HS-5 (cell line): Measurements from ENCODE around the gene GNRHR.
"Not testable (repeated sequence)": the region's sequence is repeated elsewhere in the genome, so short reads cannot be mapped to it uniquely, and the experiment has no call there.

Source experiments
- DNase-seq: peaks from one replicate; pipeline ENCODE4 v3.0.0-alpha.2; 2012; ENCODE audit warnings: low read depth

GNRHR gene, protein sequence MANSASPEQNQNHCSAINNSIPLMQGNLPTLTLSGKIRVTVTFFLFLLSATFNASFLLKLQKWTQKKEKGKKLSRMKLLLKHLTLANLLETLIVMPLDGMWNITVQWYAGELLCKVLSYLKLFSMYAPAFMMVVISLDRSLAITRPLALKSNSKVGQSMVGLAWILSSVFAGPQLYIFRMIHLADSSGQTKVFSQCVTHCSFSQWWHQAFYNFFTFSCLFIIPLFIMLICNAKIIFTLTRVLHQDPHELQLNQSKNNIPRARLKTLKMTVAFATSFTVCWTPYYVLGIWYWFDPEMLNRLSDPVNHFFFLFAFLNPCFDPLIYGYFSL

DNA sequence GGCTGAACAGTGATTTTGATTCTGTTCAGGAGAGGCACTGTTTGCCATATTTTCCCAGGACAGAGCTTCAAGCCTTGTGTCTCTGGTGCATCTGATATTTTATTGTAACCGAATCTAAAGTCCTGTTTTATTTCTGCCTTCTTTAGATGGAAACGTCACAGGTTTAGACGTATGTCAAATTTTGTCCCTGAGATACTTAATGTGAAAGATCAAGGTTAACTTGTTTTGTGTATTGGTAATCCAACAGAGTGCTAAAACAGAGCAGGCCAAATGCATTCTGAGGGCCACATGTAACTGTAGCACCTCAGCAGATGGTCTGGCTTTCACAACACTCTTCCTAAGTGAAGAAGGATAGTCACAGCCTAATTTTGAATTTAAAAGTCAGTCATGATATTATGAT, at the start of gene GNRHR:
TSS of gene GNRHR (minus strand) at position 101 of the 400 bp plus-strand sequence. CDS start at position 48, 53 bp downstream.
- DNase-seq: no peak

DNA sequence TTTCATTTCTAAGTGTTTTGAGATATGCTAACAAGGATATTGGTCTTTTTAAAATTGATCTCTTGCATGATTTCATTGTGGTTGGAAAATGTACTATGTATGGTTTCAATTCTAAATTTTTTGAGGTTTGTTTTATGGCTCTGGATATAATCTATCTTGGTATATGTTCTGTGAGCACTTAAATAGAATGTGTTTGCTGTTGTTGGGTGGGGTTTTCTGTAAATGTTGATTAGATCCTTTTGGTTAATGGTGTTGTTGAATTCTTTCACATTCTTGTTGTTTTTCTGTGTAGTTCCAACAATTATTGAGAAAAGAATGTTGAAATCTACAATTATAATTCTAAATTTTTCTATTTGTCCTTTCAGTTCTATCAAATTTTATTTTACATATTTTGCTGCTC, 42.6 kb upstream of the GNRHR start:
- DNase-seq: no peak

DNA sequence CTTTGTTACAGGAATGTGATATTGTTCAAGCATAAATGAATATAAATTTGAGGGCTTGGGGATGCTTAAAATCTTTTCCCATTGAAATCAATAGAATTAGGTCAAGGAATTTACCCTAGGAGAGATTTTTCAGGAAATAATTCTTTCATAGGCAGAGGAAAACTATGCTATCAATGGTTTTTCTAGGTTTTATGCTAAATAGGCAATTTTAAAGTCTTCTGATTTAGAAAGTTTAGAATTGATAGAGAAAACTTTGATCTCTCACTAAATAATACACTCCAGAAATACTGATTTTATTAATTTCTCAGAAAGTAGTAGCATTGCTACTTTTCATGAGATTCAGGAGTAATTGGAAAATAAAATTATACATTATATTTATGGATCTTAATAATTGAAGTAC, 36.5 kb upstream of the GNRHR start:
- no peak for DNase-seq

DNA sequence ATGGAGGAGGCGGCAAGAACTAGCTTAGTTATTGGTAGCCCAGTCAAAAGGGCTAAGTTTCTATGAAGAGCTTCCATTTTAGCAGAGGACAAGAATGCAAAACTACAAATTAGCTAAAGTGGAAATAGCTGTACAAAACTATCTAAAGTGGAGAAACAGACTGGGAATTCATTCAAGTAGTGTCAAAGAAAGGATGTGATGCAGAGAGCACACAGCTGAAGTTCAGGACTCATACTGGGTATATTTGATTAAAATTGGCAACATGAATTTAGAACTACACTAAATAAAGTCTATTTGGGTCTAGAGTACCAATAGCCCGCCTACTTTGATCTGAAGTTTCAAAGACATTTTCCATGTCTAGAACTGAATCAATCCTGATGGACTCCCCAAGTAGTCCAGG, 33.1 kb upstream of the GNRHR start:
- DNase-seq: no peak

DNA sequence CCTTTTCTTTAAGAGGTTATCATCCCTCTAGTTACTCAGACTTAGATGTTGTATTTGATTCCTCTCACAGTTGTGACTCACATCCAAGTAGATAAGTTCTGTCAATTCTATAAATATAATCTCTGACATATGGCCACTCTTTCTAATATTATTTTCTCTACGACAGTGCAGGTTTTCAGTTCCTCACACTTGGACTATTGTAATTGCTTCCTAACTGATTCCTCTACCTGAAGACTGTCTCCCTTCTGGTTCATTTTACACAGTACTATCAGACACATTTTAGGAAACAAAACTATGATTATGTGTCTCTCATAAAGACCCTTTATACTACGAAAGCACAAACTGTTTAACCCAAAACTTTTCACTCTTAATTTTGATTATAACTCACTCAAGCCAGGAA, 31.3 kb upstream of the GNRHR start:
- no peak for DNase-seq

DNA sequence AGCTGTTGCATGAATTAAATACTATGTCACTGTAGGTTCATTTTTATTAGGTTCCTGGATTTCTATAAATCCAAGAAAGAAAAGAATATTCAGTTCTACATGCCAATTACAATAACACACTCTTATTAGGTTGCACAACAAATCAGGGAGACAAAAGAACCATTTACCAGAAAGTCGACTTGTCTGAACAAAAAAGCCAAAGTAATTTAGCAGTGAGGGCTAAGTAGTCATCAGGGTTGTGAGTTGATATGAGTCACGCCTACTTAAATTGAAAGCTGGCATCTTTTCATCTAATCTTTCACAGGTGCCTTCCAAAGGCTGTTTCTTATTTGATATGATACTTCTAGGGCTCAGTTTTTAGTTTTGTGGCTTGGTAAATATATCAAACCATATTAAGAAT, 25.4 kb upstream of the GNRHR start:
- DNase-seq: no peak

DNA sequence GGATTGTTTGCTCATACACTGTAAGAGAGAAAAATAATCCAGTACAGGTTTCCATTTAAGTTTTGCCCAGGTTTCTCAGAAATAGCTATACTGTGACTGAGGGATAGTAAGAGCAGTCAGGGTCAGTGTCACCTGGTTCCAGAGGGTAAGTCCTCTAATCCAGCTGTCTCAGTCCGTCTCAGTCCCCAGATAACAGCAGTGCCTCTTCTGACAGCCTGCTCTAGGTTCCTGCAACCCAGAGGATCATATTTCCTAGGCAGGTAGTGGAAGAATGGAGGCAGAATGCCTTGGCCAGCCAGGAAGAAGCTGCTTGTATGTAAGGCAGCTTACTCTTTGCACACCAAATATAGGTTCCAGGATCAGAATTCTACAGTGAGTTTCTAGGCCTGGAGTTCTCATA, 22.6 kb upstream of the GNRHR start:
- no peak for DNase-seq

DNA sequence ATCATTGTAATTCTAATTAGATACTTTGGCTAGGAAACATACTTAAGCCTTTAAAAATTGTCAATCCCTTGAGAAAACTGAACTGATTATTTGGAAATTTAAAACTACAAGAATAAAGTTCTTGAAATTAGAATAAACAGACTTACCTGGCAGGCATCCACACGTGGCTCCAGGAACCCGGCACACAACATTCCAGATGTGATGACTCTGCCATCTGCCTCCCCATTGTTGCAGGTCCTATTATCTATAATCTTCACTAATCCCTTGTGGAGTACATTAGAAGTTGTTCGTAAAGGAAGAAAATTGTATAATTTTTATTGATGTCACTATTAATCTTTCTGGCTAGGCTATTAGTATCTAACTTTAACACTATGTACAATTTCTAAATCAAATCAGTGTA, 16.2 kb upstream of the GNRHR start:
- DNase-seq: no peak

DNA sequence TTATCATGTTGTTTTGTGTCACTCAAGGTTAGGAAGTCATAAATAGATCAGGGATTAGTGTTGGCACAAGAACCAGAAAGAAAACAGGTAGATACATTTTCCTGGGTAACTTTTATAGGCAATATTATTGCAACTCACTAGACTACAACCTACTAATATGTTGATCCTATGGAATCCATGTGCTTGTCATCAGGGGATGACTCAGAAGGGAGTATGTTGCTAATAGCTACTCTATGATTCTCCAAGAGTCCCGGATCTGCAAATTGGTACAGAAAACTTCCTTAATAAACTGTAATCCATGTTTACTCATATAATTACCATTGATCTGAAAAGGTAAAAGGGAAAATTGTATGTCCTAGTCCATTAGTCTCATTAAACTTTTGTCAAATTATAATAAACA, 11.7 kb upstream of the GNRHR start:
- DNase-seq: no peak

DNA sequence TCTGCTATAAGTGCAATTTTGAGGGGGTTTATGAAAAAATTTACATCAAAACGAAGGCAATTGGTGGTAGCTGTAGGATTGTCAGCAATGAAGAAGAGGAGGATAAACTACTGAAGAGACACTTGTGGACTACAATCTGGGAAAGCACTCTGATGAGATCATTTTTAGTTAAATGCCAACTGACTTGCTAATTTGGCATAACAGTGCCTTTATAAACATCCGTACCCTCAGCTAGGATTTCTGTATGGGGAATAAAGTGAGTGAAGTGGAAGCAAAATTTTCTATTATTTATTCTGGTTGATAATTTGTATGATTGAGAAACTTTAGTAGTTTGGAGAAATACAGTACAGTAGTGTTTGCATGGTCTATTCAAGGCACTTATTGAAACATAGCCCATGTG, 11.2 kb upstream of the GNRHR start:
- no peak for DNase-seq

DNA sequence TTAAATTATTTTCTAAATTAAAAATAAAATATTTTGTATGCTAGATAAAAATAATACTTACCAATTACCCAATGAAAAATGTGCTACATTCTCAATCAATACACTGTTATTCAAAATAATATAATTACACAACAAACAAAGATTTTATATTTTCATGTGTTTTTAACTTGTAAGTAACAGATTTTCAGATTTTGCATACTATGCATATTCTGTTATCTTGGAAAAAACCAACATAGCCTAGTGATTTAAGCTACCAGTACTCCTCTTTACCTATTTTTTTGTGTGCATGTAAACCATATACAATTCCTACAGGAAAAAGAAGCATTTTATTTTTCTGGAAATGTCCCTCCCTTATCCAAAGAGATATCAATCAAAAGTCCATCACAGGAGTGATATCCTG, 10.0 kb upstream of the GNRHR start:
- DNase-seq: no peak

DNA sequence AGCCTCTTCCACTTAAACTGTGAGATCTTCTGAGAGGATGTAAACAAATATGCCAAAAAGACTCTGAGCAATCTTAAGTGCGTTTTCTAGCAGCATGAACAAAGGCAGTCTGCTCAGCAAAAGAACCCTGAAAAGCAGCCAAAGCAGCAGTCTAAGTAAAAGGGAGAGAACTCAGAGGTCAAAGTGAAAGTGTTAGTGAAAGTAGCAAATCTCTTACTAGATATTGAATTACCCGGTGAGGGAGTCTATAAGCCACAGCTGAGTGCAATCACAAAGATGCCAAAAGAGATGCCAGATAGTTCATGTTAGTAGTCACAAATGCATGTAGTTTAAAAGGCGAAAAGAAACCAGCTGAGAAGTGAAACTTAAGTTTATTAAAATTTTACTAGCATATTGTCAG, 7.9 kb upstream of the GNRHR start:
- no peak for DNase-seq

DNA sequence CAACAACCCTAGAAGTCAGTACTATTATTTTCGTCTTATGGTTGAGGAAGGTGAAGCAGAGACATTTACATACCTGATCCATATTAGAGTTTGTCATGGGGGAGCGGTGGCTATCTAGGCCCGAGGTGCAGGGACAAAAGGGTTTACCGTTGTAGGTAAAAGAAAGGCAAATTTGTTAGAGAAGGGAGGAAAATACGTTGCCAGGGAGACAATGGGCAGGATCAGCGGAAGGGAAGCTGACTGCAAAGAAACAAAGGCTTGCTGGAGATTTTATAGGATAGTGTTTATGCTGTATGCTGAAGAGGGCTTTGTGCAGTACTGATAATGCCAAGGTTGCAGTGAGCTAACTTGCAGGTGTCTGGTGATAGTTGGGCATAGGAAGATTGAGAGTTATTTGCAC, 2.8 kb upstream of the GNRHR start:
- DNase-seq: not testable (repeated sequence)

DNA sequence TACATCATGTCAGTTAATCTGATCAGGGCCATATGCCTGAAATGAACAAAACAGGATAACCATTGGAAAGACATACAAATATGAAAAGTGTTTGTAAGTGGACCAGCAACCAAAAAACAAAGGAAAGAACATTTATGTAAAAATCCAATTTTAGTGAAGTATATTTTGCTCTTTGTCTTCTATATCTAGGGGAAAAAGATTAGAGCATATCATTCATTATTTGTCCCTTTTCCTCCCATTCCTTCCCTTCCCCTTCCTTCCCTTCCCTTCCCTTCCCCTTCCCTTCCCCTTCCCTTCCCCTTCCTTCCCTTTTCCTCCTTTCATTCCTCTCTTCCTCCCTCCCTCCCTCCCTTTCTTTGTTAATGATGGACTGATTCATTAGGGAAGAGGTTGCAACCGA, 1.8 kb upstream of the GNRHR start:
- no peak for DNase-seq

DNA sequence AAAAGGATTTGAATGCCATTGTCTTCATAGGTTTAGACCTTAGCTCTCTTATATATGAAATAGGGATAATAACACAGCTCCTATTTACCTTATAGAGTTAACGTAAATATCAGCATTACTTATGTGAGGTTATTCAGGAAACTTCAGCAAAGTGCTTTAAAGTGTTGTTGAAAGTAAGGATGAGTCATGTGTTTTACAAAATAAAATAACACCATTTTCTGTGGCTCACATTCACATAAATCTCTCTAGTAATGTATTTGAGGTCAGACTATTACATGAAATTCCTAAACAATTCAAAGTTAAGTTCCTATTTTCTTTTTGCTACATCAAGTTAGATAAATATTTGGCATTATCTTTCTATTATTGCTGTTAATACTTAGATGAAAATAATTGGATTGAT, 2.9 kb downstream of the GNRHR start:
- no peak for DNase-seq

DNA sequence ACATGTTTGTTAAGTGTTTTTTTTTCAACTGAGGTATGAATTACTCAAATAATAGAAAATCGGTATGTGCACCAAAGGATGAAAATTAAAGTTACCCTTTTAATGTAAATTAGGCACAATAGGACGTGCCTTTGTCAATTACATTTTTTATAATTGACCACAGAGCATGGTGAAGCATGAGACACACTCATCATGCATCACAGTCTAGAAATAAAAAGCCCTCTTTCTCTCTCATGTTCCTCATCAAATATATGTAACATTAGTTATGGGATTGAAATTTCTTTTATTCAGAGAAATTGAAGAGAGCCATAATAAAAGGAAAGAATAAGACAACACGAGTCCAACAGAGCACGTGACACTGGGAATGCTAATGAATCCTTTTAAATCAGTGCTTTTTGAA, 3.5 kb downstream of the GNRHR start:
- no peak for DNase-seq

DNA sequence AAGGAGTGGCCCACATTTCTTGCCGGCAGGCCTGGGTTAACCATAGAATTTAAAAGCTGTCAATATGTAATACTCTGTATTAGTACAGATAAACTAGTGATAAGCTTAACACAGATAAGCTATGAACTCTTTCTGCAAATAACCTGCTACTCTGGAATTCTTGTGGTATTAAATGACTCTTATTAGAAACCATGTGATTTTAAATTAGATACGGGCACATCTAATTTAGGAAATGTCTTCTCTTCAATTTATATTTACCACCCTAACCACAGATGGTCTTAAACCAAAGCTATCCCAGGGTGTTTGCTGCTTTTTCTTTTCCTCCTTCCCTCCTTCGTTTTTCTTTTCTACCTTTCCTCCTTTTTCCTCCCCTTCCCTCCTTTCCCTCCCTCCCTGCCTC, 4.9 kb downstream of the GNRHR start:
- no peak for DNase-seq

DNA sequence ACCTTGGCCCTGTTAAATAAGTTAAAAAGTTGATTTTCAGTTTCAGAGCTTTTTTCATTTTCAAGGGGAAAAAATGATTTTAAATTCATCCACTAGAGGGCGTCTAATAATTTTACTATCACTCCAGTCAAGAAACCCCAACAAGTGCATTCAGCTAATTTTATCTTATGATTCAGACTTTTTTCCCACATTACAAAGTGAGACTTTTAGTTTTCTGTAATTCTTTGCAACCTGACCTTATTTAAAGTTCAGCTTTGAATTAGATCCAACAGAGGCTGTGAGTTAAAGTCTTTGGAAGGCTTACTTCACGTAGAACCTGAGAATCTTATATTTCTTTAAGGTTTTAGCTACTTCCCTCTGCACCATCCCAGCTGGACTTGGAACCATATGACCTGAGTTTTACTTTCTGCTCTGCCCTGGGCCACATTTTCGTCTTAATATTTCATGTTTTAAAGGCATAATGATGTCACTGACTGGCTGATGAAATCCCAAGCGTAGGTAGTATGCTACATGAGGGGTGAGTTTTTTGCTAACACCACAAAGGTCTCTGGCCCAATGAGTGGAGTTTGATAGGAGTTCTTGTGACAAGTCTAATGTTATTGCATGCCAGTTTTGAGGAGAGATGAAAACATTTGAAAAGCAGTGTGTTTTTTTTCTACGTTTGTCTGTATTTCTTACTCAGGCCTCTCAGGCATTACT, 7.2 kb downstream of the GNRHR start:
- DNase-seq: no peak

DNA sequence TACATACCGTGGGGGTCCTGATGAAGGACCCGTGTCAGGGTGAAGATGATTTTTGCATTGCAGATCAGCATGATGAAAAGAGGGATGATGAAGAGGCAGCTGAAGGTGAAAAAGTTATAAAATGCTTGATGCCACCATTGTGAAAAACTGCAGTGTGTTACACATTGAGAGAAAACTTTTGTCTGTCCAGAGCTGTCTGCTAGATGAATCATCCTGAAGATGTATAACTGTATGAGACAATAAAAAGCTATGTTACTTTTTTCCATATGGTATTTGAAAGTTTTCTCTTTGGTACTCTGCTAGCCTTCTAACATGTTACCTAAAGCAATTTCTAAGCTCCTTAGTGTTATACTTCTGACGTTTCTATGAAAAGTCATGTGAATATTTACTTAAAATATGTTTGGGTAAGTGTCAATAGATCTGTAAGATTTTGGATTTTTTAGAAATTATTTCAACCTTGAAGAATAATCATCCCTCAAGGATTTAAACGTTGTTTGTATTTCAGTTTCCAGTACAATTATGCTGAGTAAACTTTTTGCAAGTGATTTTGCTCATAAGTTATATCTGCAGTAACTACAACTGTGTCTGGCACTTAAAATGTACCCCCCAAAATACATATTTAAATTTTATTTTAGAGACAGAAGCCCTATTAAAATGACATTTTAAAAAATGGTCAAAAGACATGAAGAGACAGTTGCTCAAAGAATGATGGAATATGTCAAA, 9.5 kb downstream of the GNRHR start:
- DNase-seq: no peak

DNA sequence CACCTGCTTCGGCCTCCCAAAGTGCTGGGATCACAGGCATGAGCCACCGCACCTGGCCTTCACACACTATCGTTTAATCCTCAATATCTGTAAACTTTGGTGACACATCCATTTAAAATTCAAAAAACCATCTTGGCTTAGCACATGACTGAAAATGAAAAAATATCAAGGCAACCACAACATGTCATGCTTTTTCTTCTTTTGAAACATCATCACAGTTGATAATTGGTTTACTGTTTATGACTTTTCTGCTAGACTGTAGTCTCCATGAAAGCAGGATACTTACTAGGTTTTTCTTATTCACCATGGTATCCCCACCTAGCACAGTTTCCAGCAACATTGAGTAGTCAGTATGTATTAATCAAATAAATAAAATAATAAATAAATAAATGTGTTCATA, 11.0 kb downstream of the GNRHR start:
- DNase-seq: no peak

DNA sequence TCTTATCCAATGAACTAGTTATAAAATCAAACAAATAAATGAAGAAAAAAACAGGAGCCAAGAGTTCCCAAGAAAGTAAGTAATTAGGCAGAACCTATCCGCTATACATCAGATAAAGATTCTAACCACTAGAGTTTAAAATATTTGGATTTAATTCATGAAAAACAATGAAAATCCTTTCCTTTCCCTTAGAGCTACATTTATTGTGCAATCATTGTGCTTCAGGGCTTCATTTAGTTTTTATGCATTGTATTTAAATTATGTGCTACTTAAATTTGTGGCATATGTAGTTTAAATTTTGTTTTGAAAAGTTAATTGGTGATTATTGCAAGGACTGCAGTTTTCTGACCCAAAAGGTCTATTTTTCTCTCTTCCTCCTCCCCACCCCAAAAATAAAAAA, 17.9 kb downstream of the GNRHR start:
- DNase-seq: no peak

DNA sequence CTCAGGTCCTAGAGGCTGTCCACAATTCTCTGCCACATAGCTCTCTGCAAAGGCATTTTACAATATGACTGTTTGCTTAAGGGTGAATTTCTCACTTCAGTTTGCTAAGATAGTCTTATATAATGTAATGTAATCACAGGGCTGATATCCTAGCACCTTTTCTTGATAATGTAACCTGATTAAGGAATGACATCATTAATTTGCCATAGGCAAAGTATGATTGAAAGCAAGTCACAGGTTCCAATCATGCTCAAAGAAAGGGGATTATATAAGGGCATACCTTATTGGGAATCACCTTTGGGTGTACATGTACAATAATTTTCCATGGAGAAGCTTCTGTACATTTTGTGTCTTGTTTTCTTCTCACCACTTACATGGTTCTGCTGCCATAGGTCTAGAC, 18.9 kb downstream of the GNRHR start:
- DNase-seq: no peak

DNA sequence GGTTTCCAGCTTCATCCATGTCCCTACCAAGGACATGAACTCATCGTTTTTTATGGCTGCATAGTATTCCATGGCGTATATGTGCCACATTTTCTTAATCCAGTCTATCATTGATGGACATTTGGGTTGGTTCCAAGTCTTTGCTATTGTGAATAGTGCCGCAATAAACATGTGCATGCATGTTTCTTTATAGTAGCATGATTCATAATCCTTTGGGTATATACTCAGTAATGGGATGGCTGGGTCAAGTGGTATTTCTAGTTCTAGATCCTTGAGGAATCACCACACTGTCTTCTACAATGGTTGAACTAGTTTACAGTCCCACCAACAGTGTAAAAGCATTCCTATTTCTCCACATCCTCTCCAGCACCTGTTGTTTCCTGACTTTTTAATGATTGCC, 23.7 kb downstream of the GNRHR start:
- not testable (repeated sequence) for DNase-seq
